AG09309 (cell line): ENCODE measurements around the gene DESI2.

Experiments used
- DNase-seq: peaks from one replicate; pipeline ENCODE4 v3.0.0-alpha.2; 2010; ENCODE audit warnings: low read depth
- H3K4me3 ChIP-seq: 2 replicates; pipeline ENCODE4 v1.5.1; 2011; ENCODE audit warnings: mild to moderate bottlenecking, low read depth, low read length, moderate library complexity; ENCODE audit not compliant: control insufficient read depth
- TF ChIP-seq, protein P1 (sequence below): IDR thresholded peaks from 2 replicates; pipeline ENCODE4 v1.5.1; 2011; ENCODE audit warnings: mild to moderate bottlenecking, low read depth, low read length, inconsistent platforms; ENCODE audit not compliant: insufficient read depth, control insufficient read depth; ENCODE audit errors: missing control alignments

The DESI2 gene

DNA sequence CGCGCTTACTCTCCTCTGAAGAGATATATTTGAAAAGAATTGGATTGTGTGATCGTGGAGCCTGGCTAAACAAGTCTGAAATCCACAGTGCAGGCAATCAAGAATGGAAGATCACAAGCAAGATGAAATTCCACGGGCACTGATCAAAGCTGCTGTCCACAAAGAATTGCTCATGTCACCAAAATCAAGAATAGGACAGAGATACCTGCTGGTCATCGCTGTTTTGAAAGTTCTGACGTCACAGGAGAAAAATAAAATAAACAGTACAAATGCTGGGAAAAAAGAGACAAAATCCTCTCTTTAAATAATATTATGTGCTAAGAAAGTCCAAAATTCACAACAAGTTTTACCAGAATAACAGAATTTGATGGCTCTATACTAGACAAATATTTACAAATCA lies 12.0 kb upstream of the DESI2 start:
- TF ChIP-seq, protein P1, sequence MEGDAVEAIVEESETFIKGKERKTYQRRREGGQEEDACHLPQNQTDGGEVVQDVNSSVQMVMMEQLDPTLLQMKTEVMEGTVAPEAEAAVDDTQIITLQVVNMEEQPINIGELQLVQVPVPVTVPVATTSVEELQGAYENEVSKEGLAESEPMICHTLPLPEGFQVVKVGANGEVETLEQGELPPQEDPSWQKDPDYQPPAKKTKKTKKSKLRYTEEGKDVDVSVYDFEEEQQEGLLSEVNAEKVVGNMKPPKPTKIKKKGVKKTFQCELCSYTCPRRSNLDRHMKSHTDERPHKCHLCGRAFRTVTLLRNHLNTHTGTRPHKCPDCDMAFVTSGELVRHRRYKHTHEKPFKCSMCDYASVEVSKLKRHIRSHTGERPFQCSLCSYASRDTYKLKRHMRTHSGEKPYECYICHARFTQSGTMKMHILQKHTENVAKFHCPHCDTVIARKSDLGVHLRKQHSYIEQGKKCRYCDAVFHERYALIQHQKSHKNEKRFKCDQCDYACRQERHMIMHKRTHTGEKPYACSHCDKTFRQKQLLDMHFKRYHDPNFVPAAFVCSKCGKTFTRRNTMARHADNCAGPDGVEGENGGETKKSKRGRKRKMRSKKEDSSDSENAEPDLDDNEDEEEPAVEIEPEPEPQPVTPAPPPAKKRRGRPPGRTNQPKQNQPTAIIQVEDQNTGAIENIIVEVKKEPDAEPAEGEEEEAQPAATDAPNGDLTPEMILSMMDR, result no peak
- H3K4me3 ChIP-seq, result no peak overlapping the region
- no peak for DNase-seq

- TF ChIP-seq, protein P1, result no peak
- DNase-seq, result no peak
These were observed 10.4 kb upstream of the DESI2 start for GRCh38 chr1:244642526-244642925.

DNA sequence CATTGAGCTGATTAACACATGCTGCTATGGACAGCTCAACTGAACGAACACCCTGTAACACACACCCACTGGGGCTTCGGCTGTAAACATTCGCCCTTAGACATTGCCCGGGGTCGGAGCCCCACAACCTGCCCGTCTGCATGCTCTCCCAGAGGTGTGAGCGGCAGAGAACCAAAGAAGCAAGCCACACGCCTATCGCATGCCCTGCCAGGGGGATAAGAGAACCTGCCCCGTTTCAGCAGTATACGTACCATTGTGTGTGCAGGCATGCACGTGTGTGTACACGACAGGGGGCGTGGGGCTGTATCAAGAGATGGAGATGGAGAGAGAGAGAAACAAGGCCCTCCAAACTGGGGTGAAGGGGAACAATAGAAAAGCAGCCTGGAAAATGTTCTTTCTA lies 9.9 kb upstream of the DESI2 start:
- no peak for DNase-seq
- H3K4me3 ChIP-seq, result no peak overlapping the region
- TF ChIP-seq, protein P1, result no peak

More at GRCh38 chr1:244642526-244642925, 10.4 kb upstream of the DESI2 start:
- no peak overlapping the region for H3K4me3 ChIP-seq

GRCh38 chr1:244645414-244645813 lies 7.5 kb upstream of the DESI2 start:
- no peak overlapping the region for H3K4me3 ChIP-seq
- TF ChIP-seq, protein P1, result no peak
- no peak for DNase-seq

DNA sequence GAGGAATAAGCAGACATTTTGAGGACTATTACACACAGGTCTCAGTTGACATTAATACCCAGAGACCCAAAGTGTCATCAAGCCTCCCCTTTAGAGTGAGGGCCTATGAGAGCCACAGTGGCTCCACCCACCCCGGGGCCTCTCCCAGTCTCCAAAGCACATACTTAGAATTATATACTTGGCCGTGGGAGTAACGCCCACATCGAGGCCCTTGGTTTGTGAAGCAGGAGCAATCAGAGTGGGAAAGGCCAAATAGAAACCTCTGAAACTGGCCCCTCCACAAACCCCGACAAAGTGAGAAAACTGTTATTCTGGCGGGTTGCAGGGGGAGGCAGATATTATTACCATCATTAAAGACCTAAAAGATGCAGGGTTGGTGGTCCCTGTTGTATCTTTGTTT lies 7.0 kb upstream of the DESI2 start:
- TF ChIP-seq, protein P1, result no peak
- DNase-seq, result no peak

GRCh38 chr1:244647819-244648218 lies 5.1 kb upstream of the DESI2 start:
- TF ChIP-seq, protein P1, result no peak
- DNase-seq, result no peak
- H3K4me3 ChIP-seq, result no peak overlapping the region

More for the DNA sequence above, 7.0 kb upstream of the DESI2 start:
- H3K4me3 ChIP-seq, result no peak overlapping the region
